Esophagus muscularis mucosa (tissue), 4 donors: Measurements from ENCODE around the gene RALGDS.
A peak's percentile ranks its signal among the peaks of the same experiment; 100 is the strongest.

ENCODE experiments used
- EP300 ChIP-seq: sonication (generic); formaldehyde crosslinking; IDR thresholded peaks from one replicate; pipeline ENCODE4 v1.6.1; 2017; ENCODE audit warnings: antibody characterized with exemption
- POLR2A ChIP-seq: fragments of 450-650 bp; IDR thresholded peaks from one replicate; pipeline ENCODE4 v1.6.1; 2017; ENCODE audit warnings: antibody characterized with exemption, moderate library complexity, mild to moderate bottlenecking, low read depth
- POLR2AphosphoS5 ChIP-seq, 2 donors: sonication (generic); formaldehyde crosslinking; IDR thresholded peaks; one replicate each; pipeline ENCODE4 v1.6.1; 2017; ENCODE audit warnings: antibody characterized with exemption in 2 of 2
- TF ChIP-seq, protein P1 (sequence below), 3 experiments: fragments of 200-600 bp in 2 of 3; fragments of 450-650 bp in 1 of 3; sonication (generic) in 2 of 3; IDR thresholded peaks; one replicate each; pipeline ENCODE4 v1.5.1; 2017 to 2019; ENCODE audit warnings: antibody characterized with exemption in 3 of 3, mild to moderate bottlenecking in 2 of 3, moderate library complexity in 1 of 3

DNA sequence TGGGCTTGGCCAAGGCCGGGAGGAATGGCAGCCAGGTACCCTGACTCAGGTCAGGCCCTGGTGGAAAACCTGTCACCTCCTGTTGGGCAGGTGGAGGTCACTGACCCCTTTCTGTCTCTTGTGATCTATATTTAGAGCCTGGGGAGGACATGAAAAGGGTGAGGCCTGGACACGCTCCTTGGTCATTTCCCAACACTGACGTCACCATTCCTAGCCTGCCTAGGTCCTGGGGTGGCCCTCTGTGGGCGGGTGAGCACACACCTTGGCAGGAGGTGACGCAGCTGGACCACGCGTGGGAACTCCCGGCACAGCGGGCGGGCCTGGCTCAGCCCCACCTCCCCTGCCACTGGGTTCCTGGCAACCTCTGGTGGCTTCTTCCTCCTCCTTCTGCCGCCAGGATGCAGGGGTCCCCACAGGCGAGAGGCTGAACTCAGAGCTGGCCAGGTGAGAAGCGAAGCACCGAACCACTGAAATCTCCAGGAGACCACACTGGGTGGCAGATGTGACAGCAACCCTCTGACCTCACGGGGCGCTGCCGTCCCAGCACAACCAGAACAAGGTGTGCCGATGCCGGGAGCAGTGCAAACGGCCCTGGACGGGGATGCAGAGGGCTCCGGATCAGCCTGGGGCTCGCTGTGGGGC lies 6.4 kb upstream of the RALGDS start:
- no peak for TF ChIP-seq POLR2A
- TF ChIP-seq, protein P1, sequence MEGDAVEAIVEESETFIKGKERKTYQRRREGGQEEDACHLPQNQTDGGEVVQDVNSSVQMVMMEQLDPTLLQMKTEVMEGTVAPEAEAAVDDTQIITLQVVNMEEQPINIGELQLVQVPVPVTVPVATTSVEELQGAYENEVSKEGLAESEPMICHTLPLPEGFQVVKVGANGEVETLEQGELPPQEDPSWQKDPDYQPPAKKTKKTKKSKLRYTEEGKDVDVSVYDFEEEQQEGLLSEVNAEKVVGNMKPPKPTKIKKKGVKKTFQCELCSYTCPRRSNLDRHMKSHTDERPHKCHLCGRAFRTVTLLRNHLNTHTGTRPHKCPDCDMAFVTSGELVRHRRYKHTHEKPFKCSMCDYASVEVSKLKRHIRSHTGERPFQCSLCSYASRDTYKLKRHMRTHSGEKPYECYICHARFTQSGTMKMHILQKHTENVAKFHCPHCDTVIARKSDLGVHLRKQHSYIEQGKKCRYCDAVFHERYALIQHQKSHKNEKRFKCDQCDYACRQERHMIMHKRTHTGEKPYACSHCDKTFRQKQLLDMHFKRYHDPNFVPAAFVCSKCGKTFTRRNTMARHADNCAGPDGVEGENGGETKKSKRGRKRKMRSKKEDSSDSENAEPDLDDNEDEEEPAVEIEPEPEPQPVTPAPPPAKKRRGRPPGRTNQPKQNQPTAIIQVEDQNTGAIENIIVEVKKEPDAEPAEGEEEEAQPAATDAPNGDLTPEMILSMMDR (IDR thresholded peaks at IDR 0.05): no peak
- TF ChIP-seq EP300: no peak
- peak; percentile 34 to 39 for TF ChIP-seq POLR2AphosphoS5 (IDR thresholded peaks at IDR 0.05)
